Activated T-helper 1 cell treated with anti-CD3 and anti-CD28 coated beads, Interleukin-12 subunit alpha, Interleukin-12 subunit beta, Interleukin-2, Interleukin-4 antibody, amounts not matched to agents 30 ng/mL and 10 ng/mL and 1 ng/mL, durations not matched to agents 14 hours and 24 hours and 36 hours (primary cell): ENCODE data around the gene MAPKAPK3. TPM values are rescaled to one million over a fixed set of nuclear protein-coding genes. Genes with fewer than 3 reads are reported as not detected.

Experiments
- DNase-seq: peaks from one replicate; pipeline ENCODE4 v3.0.0; 2021; ENCODE audit warnings: low spot score
- H3K27ac Mint-ChIP-seq: one replicate; pipeline ENCODE4 v1.8.0; 2021; ENCODE audit warnings: mild to moderate bottlenecking, mixed read lengths
- H3K27me3 Mint-ChIP-seq: one replicate; pipeline ENCODE4 v1.8.0; 2022; ENCODE audit warnings: mild to moderate bottlenecking, moderate library complexity, mixed read lengths; ENCODE audit not compliant: insufficient read depth
- H3K36me3 Mint-ChIP-seq: one replicate; pipeline ENCODE4 v1.8.0; 2021; ENCODE audit warnings: low read depth, mixed read lengths
- H3K4me1 Mint-ChIP-seq: one replicate; pipeline ENCODE4 v1.8.0; 2021; ENCODE audit warnings: low read depth, mixed read lengths
- H3K4me3 Mint-ChIP-seq: one replicate; pipeline ENCODE4 v1.8.0; 2021; ENCODE audit warnings: mild to moderate bottlenecking, moderate library complexity, mixed read lengths
- H3K9me3 Mint-ChIP-seq: one replicate; pipeline ENCODE4 v1.8.0; 2021; ENCODE audit warnings: mixed read lengths
- intact Hi-C: fragments of 100-400 bp; cut with micrococcal nuclease; formaldehyde crosslinking; loops from one replicate; pipeline ENCODE4 v1.15.1; 2024
- total RNA-seq: library from RNA; stranded (reverse); gene quantifications from 2 replicates; pipeline ENCODE4 v1.2.3, GENCODE V29; 2022

MAPKAPK3 gene
- total RNA-seq, 1 donor from 2014 or later = 191 TPM

DNA sequence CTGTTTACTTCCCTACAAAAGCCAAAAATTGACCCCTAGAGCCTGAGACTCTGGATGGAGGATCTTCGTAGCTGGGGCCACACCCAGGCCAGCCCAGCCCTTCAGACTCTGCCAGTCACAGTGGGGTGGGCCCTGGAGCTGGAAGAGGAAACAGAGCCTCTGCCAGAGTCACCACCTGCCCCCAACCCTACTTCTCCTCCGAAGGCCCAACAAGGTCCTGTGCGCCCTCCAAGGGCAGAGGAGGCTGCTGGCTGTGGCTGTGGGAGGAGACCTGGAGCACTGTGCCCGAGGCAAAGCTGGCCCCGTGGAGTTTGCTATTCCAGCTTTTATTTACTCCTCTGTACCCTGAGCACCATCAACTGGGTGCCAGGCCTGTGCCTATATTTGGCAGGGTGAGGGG lies 24.4 kb upstream of the MAPKAPK3 start:
- Mint-ChIP-seq H3K27ac (peak overlapping the region; percentile 98), H3K4me1 (peaks cover 79% of the 10 kb centered on the region), H3K27me3 (no peaks in the 10 kb centered on the region), H3K4me3 (peak overlapping the region; percentile 62), H3K36me3 (peaks cover 5% of the 10 kb centered on the region), H3K9me3 (no peaks in the 10 kb centered on the region)
- no peak for DNase-seq
- intact Hi-C loops = no loop called here

GRCh38 chr3:50594253-50594785 lies 22.6 kb upstream of the MAPKAPK3 start:
- Mint-ChIP-seq H3K4me1 (peaks cover 78% of the 10 kb centered on the region), H3K4me3 (peak overlapping the region; percentile 0), H3K36me3 (peaks cover 16% of the 10 kb centered on the region), H3K27ac (peak overlapping the region; percentile 98), H3K27me3 (no peaks in the 10 kb centered on the region), H3K9me3 (no peaks in the 10 kb centered on the region)
- intact Hi-C loops = no loop called here
- no peak for DNase-seq

GRCh38 chr3:50599115-50599715 lies 17.7 kb upstream of the MAPKAPK3 start:
- Mint-ChIP-seq H3K4me1 (peaks cover 83% of the 10 kb centered on the region), H3K36me3 (peaks cover 43% of the 10 kb centered on the region), H3K27me3 (no peaks in the 10 kb centered on the region), H3K27ac (peak overlapping the region; percentile 98), H3K9me3 (no peaks in the 10 kb centered on the region), H3K4me3 (no peak overlapping the region)
- DNase-seq = no peak
- intact Hi-C loops = no loop called here

- H3K36me3 Mint-ChIP-seq = peaks cover 48% of the 10 kb centered on the region
- H3K9me3 Mint-ChIP-seq = no peaks in the 10 kb centered on the region
- peaks cover 83% of the 10 kb centered on the region for H3K4me1 Mint-ChIP-seq
- intact Hi-C loops = loop anchor here (2.0 kb wide), 1 partner anchor 17 kb away; the partner anchor contains the start of gene MAPKAPK3
- no peak for DNase-seq
- H3K27me3 Mint-ChIP-seq = no peaks in the 10 kb centered on the region
- H3K4me3 Mint-ChIP-seq = peak overlapping the region; percentile 99
- peak overlapping the region; percentile 98 for H3K27ac Mint-ChIP-seq
Measured at GRCh38 chr3:50599716-50600118, 17.2 kb upstream of the MAPKAPK3 start.

GRCh38 chr3:50600141-50600753 lies 16.7 kb upstream of the MAPKAPK3 start:
- Mint-ChIP-seq H3K4me3 (peak overlapping the region; percentile 99), H3K36me3 (peaks cover 50% of the 10 kb centered on the region), H3K27me3 (no peaks in the 10 kb centered on the region), H3K9me3 (no peaks in the 10 kb centered on the region), H3K4me1 (peaks cover 83% of the 10 kb centered on the region), H3K27ac (peak overlapping the region; percentile 98)
- DNase-seq = no peak
- intact Hi-C loops = loop anchor here (2.0 kb wide), 1 partner anchor 17 kb away; the partner anchor contains the start of gene MAPKAPK3

GRCh38 chr3:50600841-50601591 lies 15.9 kb upstream of the MAPKAPK3 start:
- intact Hi-C loops = loop anchor here (1.0 to 2.0 kb wide), 4 partner anchors 10 to 28 kb away; partner anchors contain the start of genes CISH and MAPKAPK3
- peak overlapping the region; percentile 99 for H3K4me3 Mint-ChIP-seq
- no peaks in the 10 kb centered on the region for H3K27me3 Mint-ChIP-seq
- peak; percentile 81 for DNase-seq
- H3K9me3 Mint-ChIP-seq = no peaks in the 10 kb centered on the region
- H3K36me3 Mint-ChIP-seq = peaks cover 58% of the 10 kb centered on the region
- peaks cover 83% of the 10 kb centered on the region for H3K4me1 Mint-ChIP-seq
- peak overlapping the region; percentile 98 for H3K27ac Mint-ChIP-seq

DNA sequence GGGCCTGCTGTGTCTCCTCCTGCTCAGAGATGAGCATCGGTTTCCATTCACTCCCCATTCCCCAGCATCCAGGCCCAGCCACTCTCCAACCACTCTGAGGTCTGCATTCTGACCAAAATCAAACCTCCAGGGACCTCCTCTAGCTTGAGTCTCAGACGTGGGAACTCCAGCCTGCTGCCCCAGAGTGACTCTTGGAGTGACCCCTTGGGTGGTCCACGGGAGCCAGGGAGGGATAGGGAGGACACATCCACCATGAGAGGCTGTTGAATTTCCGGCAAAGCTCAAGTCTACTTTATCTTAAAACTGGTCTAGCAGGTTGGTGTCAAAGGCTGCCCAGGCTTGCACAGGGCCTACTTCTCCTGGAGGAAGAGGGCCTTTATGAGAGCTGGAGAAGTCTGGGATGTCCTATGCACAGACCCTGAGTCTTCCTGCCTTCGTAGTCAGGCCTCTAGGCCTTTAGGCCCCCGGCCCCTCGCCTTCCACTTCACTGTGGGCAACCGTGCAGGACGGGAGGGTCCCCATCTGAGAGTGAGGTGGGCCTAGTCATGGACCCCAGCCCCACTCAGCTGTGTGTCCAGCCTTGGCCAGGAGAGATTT lies 14.3 kb upstream of the MAPKAPK3 start:
- no peaks in the 10 kb centered on the region for H3K27me3 Mint-ChIP-seq
- intact Hi-C loops = no loop called here
- no peak for DNase-seq
- peaks cover 74% of the 10 kb centered on the region for H3K36me3 Mint-ChIP-seq
- H3K4me1 Mint-ChIP-seq = peaks cover 92% of the 10 kb centered on the region
- no peaks in the 10 kb centered on the region for H3K9me3 Mint-ChIP-seq
- peak overlapping the region; percentile 98 for H3K27ac Mint-ChIP-seq
- H3K4me3 Mint-ChIP-seq = peak overlapping the region; percentile 99

GRCh38 chr3:50603261-50604109 lies 13.5 kb upstream of the MAPKAPK3 start:
- peaks cover 75% of the 10 kb centered on the region for H3K36me3 Mint-ChIP-seq
- DNase-seq = no peak

DNA sequence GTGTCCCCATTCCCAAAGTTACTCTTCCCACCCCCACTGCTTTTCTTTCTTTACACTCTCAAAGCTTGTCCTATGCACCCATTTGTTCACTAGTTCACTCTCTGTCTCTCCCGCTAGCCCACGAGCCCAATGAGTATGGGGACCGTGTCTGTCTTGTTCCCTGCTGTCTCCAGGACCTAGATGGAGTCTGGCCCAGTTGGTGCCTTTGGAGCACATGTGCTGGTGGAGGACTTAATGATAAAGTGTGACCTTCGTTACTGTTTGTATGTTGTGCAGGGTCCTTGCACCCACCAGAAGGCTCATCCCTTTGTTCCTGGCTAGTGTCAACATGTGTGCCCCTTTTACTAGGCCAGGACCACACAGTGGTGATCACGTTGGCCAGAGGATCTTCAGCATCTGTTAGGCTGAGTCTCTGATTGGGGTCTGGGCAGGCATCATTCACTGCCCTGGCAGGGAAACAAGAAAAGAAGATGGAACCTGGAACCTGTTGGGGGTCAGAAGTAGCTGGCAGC lies 12.8 kb upstream of the MAPKAPK3 start:
- peaks cover 89% of the 10 kb centered on the region for H3K4me1 Mint-ChIP-seq
- no peaks in the 10 kb centered on the region for H3K27me3 Mint-ChIP-seq
- intact Hi-C loops = no loop called here
- no peaks in the 10 kb centered on the region for H3K9me3 Mint-ChIP-seq
- H3K27ac Mint-ChIP-seq = peak overlapping the region; percentile 98
- DNase-seq = no peak
- peaks cover 75% of the 10 kb centered on the region for H3K36me3 Mint-ChIP-seq
- H3K4me3 Mint-ChIP-seq = peak overlapping the region; percentile 99

More at GRCh38 chr3:50603261-50604109, 13.5 kb upstream of the MAPKAPK3 start:
- intact Hi-C loops = no loop called here
- H3K4me1 Mint-ChIP-seq = peaks cover 92% of the 10 kb centered on the region
- no peaks in the 10 kb centered on the region for H3K9me3 Mint-ChIP-seq
- H3K4me3 Mint-ChIP-seq = peak overlapping the region; percentile 99
- H3K27me3 Mint-ChIP-seq = no peaks in the 10 kb centered on the region
- peak overlapping the region; percentile 98 for H3K27ac Mint-ChIP-seq

- DNase-seq = no peak
- peak overlapping the region; percentile 98 for H3K27ac Mint-ChIP-seq
- intact Hi-C loops = no loop called here
Measured at GRCh38 chr3:50604628-50605588, 12.0 kb upstream of the MAPKAPK3 start.

GRCh38 chr3:50605901-50606326 lies 11.0 kb upstream of the MAPKAPK3 start:
- peaks cover 85% of the 10 kb centered on the region for H3K36me3 Mint-ChIP-seq
- no peak for DNase-seq
- no peaks in the 10 kb centered on the region for H3K27me3 Mint-ChIP-seq
- H3K4me1 Mint-ChIP-seq = peaks cover 71% of the 10 kb centered on the region
- peak overlapping the region; percentile 99 for H3K4me3 Mint-ChIP-seq
- H3K9me3 Mint-ChIP-seq = no peaks in the 10 kb centered on the region
- peak overlapping the region; percentile 98 for H3K27ac Mint-ChIP-seq
- intact Hi-C loops = no loop called here

More at GRCh38 chr3:50604628-50605588, 12.0 kb upstream of the MAPKAPK3 start:
- Mint-ChIP-seq H3K9me3 (no peaks in the 10 kb centered on the region), H3K4me3 (peak overlapping the region; percentile 99), H3K36me3 (peaks cover 79% of the 10 kb centered on the region), H3K4me1 (peaks cover 81% of the 10 kb centered on the region), H3K27me3 (no peaks in the 10 kb centered on the region)
